Esophagus mucosa (tissue), 1 donor: ENCODE data around the gene WWTR1. TPM values are rescaled to one million over a fixed set of nuclear protein-coding genes. Genes with fewer than 3 reads are reported as not detected.
A peak's percentile ranks its signal among the peaks of the same experiment; 100 is the strongest.

Experiments
- ATAC-seq: fragments of 200-7000 bp; cut with Tn5 transposase; one replicate; pipeline ENCODE4 v1.9.1; 2020
- total RNA-seq: library from RNA; stranded (reverse); gene quantifications from one replicate; pipeline ENCODE4 v1.2.4, GENCODE V29; 2023
- donor health status: DM: yes; HTN: yes; CAD: no.

WWTR1 gene
- total RNA-seq, 1 donor from 2014 or later, result 30.7 TPM

GRCh38 chr3:149529099-149529498 is 128.7 kb downstream of the WWTR1 start:
- no peak for ATAC-seq

- no peak for ATAC-seq
These were observed 129.5 kb downstream of the WWTR1 start for GRCh38 chr3:149528340-149528650.

- no peak for ATAC-seq
These were observed 130.1 kb downstream of the WWTR1 start for GRCh38 chr3:149527531-149528339.

GRCh38 chr3:149523512-149524299 is 134.1 kb downstream of the WWTR1 start:
- ATAC-seq, result no peak

- ATAC-seq, result no peak
These were observed 137.9 kb downstream of the WWTR1 start for GRCh38 chr3:149519912-149520311.

- ATAC-seq, result no peak
These were observed 140.9 kb downstream of the WWTR1 start for GRCh38 chr3:149516920-149517319.

- no peak for ATAC-seq
These were observed 142.6 kb downstream of the WWTR1 start for GRCh38 chr3:149515249-149515648.

- no peak for ATAC-seq
These were observed 143.4 kb downstream of the WWTR1 start for GRCh38 chr3:149514471-149514870.

GRCh38 chr3:149512073-149512782 is 145.6 kb downstream of the WWTR1 start:
- peak; percentile 69 for ATAC-seq

GRCh38 chr3:149511040-149511626 is 146.7 kb downstream of the WWTR1 start:
- no peak for ATAC-seq

- ATAC-seq, result no peak
These were observed 147.3 kb downstream of the WWTR1 start for GRCh38 chr3:149510480-149510879.

- ATAC-seq, result no peak
These were observed 148.3 kb downstream of the WWTR1 start for GRCh38 chr3:149509526-149509925.

- ATAC-seq, result peak; percentile 73
These were observed 150.1 kb downstream of the WWTR1 start for GRCh38 chr3:149507491-149508324.

- peak; percentile 9 for ATAC-seq
These were observed 150.9 kb downstream of the WWTR1 start for GRCh38 chr3:149506965-149507364.

GRCh38 chr3:149506540-149506939 is 151.3 kb downstream of the WWTR1 start:
- ATAC-seq, result no peak

GRCh38 chr3:149502438-149502837 is 155.4 kb downstream of the WWTR1 start:
- ATAC-seq, result no peak

- no peak for ATAC-seq
These were observed 156.3 kb downstream of the WWTR1 start for GRCh38 chr3:149501524-149501923.

- ATAC-seq, result no peak
These were observed 159.7 kb downstream of the WWTR1 start for GRCh38 chr3:149497966-149498670.

GRCh38 chr3:149496891-149497290 is 160.9 kb downstream of the WWTR1 start:
- no peak for ATAC-seq

- ATAC-seq, result no peak
These were observed 162.2 kb downstream of the WWTR1 start for GRCh38 chr3:149495581-149496125.
